Measurements from ENCODE around the gene NMS.
"Not testable (repeated sequence)": the region's sequence is repeated elsewhere in the genome, so short reads cannot be mapped to it uniquely, and the experiment has no call there.

NMS gene

DNA sequence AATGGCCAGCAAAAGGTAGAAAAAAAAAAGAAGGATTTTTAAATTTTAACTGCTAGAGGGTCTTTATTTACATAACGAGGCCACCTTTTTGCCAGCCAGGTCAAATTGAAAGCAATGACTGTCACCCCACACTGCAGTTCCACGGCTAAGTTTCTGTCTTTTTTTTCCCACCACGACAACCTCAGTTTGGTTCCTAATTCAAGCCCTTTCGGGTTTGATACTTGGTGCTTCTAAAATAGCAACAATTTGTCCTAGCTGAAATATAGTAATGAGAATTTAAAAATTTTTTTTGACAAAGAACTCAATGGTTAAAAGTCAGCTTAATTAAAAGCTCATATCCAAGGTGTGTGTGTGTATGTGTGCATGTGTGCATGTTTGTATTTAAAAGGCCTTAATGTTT lies 16.4 kb upstream of the NMS start:
- H3K4me1 ChIP-seq (ENCODE audit: insufficient read depth, low read length) = no peaks in the 10 kb centered on the region
- no peaks in the 10 kb centered on the region for H3K36me3 ChIP-seq (ENCODE audit: insufficient read depth, low read length)
- peaks cover 4% of the 10 kb centered on the region; the same call in 1 of the 2 replicates for H3K9me3 ChIP-seq (ENCODE audit: control insufficient read depth, insufficient read depth, low read length)
- no peak overlapping the region for H3K9ac ChIP-seq (ENCODE audit: low read depth, low read length)

DNA sequence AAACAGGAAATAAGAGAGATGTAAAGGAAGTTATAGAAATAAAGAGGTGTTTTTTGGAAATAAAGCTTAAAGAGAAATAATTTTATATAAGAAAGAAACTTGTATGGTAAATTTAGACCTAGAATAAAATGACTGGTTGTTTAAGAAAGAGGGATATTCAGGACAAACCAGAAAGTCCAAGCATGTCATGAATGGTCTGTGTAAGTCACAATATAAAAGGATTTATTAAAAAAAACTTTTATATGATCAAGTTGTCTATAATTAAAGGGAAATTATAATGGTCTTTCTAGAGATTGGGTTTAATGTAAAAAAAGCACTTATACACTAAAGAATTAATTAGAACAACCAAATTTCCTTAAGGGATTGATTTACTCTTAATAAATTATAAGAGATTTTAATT lies 13.9 kb upstream of the NMS start:
- H3K9ac ChIP-seq (ENCODE audit: low read depth, low read length); H3K36me3 ChIP-seq (ENCODE audit: insufficient read depth, low read length); H3K9me3 ChIP-seq (ENCODE audit: control insufficient read depth, insufficient read depth, low read length); H3K4me1 ChIP-seq (ENCODE audit: insufficient read depth, low read length): not testable (repeated sequence)

DNA sequence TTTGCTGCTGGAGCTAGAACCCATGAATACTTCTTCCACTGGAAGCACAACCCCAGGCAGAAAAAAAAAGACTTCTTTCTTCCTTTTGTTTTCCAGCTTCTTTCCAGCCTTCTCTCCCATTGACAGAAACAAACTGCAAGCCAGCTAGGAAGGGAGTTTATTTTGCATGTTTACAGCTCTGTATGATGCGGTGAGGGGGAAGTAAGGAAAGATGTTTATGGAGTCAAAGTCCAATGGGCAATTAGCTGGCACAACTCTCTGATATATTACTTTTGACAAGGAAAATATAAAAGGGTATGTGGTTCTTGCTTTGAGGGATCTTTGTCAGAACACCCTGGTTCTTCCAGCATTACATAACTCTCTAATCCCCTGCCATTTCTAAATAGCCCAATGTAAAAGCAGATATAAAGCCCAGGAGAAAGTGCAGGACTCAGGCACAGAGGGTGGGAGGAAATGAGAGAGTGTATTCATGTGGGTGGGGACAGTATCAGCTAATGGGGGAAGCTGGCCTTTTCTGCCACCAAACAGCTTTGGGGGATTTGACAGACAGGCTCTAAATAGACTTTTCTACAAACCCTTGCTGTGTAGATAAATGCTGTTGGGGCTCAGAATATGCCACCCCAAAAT lies 9.3 kb upstream of the NMS start:
- Histone ChIP-seq H3K9me3 (ENCODE audit: control insufficient read depth, insufficient read depth, low read length) (peaks cover 4% of the 10 kb centered on the region), H3K36me3 (ENCODE audit: insufficient read depth, low read length) (no peaks in the 10 kb centered on the region), H3K4me1 (ENCODE audit: insufficient read depth, low read length) (no peaks in the 10 kb centered on the region)

DNA sequence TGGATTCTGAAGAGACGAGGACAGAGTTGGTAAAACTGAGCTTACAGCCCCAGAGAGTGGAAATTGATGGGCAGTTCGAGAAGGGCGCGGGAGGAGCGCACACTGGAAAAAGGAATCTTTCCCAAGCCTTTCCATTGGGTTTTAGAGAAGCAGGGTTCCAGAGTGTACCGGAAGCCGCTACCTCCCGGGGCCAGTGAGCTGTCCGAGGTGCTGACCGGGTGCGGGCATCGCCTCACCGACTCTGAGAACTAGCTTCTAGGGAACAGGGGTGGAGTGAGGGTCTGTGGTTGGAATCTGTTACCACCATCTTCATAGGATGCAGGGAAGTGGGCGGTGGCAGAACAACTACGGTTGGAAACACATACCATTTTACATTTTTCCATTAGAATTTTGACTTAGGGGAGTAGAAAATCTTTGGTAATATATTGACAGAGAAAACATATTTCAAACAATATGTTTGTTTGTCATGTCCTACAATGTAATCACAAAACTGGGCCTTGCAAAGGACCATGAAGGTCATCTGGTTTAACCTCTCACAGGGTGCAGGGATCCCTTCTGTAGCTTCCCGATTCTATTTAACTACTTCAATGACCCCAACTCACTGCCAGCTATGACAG lies 724 bp downstream of the NMS start:
- no peaks in the 10 kb centered on the region for H3K4me1 ChIP-seq (ENCODE audit: insufficient read depth, low read length)
- H3K9me3 ChIP-seq (ENCODE audit: control insufficient read depth, insufficient read depth, low read length) = no peaks in the 10 kb centered on the region
- no peak overlapping the region; the same call in 1 of the 2 replicates for H3K9ac ChIP-seq (ENCODE audit: low read depth, low read length)
- H3K36me3 ChIP-seq (ENCODE audit: insufficient read depth, low read length) = no peaks in the 10 kb centered on the region

More for the DNA sequence above, 9.3 kb upstream of the NMS start:
- no peak overlapping the region for H3K9ac ChIP-seq (ENCODE audit: low read depth, low read length)

DNA sequence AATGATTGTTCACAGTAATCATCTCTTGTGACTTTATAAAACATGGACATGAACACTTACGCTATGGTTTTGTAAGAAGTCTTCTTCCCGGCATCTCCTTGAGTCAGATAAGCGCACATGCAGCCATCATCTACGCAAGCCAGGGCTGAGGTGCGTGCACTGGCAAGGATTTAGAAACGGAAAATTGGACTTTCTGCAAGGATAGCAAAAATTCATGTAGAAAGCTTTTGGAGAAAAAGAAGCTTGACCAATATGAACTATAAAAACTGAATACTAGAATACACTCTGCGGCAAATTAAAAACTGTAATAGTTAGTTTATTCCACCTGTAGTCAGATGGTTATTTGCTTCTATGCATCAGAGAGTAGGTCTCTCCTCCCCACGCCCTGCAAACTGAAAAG lies 6.3 kb downstream of the NMS start:
- Histone ChIP-seq H3K9me3 (ENCODE audit: control insufficient read depth, insufficient read depth, low read length) (no peaks in the 10 kb centered on the region), H3K36me3 (ENCODE audit: insufficient read depth, low read length) (no peaks in the 10 kb centered on the region)

DNA sequence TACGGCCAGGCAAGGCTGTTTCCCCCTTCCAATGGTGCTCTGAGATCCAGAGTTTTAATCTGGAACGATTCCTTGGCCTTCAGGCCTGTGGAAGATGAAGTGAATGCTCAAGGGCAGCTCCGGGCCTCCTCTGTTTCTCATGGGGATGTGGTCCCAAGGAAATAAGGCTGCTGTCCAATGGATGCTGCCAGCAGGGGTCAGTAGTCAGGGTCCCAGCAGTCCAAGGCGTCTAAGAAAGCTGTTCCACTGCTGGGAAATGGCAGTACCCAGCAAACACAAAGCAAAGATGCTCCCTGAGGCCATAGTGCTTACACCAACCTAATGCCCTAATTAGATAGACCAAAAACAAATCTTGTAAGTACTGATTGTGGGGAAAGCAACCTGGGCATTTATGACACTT lies 12.5 kb downstream of the NMS start:
- Histone ChIP-seq H3K36me3 (ENCODE audit: insufficient read depth, low read length) (no peaks in the 10 kb centered on the region), H3K9ac (ENCODE audit: low read depth, low read length) (no peak overlapping the region), H3K9me3 (ENCODE audit: control insufficient read depth, insufficient read depth, low read length) (no peaks in the 10 kb centered on the region), H3K4me1 (ENCODE audit: insufficient read depth, low read length) (no peaks in the 10 kb centered on the region)

More for the DNA sequence above, 6.3 kb downstream of the NMS start:
- Histone ChIP-seq H3K4me1 (ENCODE audit: insufficient read depth, low read length) (no peaks in the 10 kb centered on the region), H3K9ac (ENCODE audit: low read depth, low read length) (no peak overlapping the region)

DNA sequence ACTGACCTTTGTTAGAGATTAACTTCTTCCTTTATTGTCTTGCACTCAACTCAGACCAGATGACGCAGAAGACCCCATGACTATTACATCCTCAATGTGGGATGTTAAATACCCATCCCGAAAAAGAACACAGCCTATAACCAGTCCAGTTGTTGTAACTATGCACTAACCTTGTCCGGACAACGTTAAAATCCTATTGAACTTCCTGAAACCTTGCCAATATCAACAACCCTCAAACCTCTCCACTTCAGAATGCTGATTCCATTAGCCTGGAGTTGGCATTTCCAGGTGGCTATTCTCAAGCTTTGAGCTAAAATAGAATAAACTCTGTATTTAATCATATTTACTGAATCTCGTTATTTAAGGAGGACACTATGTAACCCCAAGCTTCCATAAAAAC lies 13.6 kb downstream of the NMS start:
- H3K4me1 ChIP-seq (ENCODE audit: insufficient read depth, low read length) = no peaks in the 10 kb centered on the region
- H3K9ac ChIP-seq (ENCODE audit: low read depth, low read length) = no peak overlapping the region
- H3K9me3 ChIP-seq (ENCODE audit: control insufficient read depth, insufficient read depth, low read length) = no peaks in the 10 kb centered on the region
- no peaks in the 10 kb centered on the region for H3K36me3 ChIP-seq (ENCODE audit: insufficient read depth, low read length)

DNA sequence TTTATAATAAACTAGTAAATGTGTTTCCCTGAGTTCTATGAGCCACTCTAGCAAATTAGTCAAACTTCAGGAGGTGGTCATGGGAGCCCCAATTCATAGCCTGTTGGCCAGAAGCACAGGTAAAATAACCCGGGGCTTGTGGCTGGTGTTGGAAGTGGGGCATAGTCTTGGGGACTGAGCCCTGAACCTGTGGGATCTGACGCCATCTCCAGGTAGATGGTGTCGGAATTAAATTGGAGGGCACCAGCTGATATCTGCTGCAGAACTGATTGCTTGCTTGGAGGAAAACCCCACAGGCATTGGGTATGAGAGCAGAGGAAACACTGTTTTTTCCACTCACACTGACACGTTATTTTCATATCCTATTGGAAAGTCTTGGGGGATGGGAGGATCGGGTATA lies 14.1 kb downstream of the NMS start:
- Histone ChIP-seq H3K36me3 (ENCODE audit: insufficient read depth, low read length) (no peaks in the 10 kb centered on the region), H3K9ac (ENCODE audit: low read depth, low read length) (no peak overlapping the region), H3K4me1 (ENCODE audit: insufficient read depth, low read length) (no peaks in the 10 kb centered on the region), H3K9me3 (ENCODE audit: control insufficient read depth, insufficient read depth, low read length) (no peaks in the 10 kb centered on the region)

DNA sequence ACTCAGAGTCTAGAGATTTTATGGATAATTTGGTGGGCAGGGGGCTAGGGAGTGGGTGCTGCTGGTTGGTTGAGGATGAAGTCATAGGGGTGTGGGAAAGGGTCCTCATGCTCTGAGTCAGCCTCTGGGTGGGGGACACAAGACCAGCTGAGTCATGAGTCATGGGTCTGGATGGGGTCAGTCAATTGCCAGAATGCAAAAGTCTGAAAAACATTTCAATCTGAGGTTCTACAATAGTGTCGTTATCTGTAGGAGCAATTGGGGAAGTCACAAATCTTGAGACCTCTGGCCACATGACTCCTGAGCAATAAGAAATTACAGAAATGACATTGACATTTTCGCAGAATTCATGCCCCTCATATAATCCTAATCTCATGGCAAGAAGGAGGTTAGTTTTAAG lies 15.1 kb downstream of the NMS start:
- H3K4me1 ChIP-seq (ENCODE audit: insufficient read depth, low read length) = no peaks in the 10 kb centered on the region
- H3K9ac ChIP-seq (ENCODE audit: low read depth, low read length) = no peak overlapping the region
- no peaks in the 10 kb centered on the region for H3K36me3 ChIP-seq (ENCODE audit: insufficient read depth, low read length)
- H3K9me3 ChIP-seq (ENCODE audit: control insufficient read depth, insufficient read depth, low read length) = no peaks in the 10 kb centered on the region

DNA sequence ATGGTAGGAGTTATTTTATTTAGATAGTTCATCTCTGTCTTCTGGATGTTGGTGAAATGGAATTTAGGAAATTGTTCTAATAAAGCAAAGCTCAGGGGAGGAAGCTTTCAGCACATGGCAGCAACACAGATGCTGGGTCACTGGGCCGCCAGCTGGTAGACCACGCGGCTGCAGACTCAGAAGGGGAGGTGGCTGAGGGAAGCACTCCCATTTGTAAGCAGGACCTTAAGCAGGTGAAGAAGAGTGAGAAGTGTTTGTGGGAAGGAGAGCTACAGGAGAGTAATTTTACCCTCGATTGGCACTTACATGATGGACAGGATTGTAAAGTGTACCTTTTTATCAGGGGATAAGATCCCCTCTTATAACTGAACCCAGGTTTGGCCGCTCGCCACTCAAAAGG lies 24.4 kb downstream of the NMS start:
- Histone ChIP-seq H3K4me1 (ENCODE audit: insufficient read depth, low read length) (no peaks in the 10 kb centered on the region), H3K9ac (ENCODE audit: low read depth, low read length) (no peak overlapping the region), H3K36me3 (ENCODE audit: insufficient read depth, low read length) (no peaks in the 10 kb centered on the region), H3K9me3 (ENCODE audit: control insufficient read depth, insufficient read depth, low read length) (no peaks in the 10 kb centered on the region)

DNA sequence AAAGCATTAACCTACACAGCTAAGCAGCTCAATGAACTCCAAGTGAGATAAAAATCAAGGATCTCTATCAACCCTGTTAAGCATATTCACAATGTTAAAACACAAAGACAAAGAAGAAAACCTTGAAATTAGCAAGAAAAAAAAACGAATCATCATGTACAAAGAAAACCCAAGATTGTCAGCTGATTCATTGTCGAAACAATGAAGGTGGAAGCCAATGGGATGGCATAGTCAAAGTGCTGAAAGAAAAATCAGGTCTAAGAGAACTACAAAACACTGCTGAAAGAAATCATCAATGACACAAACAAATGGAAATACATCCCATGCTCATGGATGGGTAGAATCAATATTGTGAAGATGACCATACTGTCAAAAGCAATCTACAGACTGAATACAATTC lies 32.5 kb downstream of the NMS start:
- Histone ChIP-seq H3K36me3 (ENCODE audit: insufficient read depth, low read length) (no peaks in the 10 kb centered on the region), H3K9ac (ENCODE audit: low read depth, low read length) (no peak overlapping the region), H3K4me1 (ENCODE audit: insufficient read depth, low read length) (no peaks in the 10 kb centered on the region), H3K9me3 (ENCODE audit: control insufficient read depth, insufficient read depth, low read length) (no peaks in the 10 kb centered on the region)

DNA sequence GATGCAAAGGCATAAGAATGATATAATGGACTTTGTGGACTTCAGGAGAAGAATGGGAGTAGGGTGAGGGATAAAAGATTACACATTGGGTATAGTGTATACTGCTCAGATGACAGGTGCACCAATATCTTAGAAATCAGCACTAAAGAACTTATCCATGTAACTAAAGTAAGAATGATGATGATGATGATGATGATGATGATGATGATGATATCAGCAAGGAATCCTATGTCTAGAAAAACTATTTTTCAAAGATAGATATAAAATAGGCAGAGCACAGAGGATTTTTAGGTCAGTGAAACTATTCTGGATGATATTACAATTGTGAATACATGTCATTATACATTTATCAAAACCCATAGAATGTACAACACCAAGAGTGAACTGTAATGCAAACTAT lies 34.3 kb downstream of the NMS start:
- H3K4me1 ChIP-seq (ENCODE audit: insufficient read depth, low read length) = no peaks in the 10 kb centered on the region
- H3K9me3 ChIP-seq (ENCODE audit: control insufficient read depth, insufficient read depth, low read length) = no peaks in the 10 kb centered on the region
- H3K9ac ChIP-seq (ENCODE audit: low read depth, low read length) = no peak overlapping the region
- no peaks in the 10 kb centered on the region for H3K36me3 ChIP-seq (ENCODE audit: insufficient read depth, low read length)

DNA sequence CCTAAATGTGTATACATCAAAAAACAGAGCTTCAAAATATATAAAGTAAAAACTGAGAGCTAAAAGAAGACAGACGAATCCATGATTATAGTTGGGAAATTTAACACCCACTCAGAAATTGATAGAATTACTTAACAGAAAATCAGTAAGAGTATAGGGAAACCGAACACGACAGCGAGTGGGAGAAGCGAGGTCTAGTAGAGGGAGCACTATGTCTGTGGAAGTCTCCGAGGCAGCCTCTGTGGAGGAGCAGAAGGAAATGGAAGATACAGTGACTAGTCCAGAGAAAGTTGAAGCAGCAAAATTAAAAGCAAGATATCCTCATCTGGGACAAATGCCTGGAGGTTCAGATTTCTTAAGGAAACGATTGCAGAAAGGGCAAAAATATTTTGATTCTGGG lies 38.8 kb downstream of the NMS start:
- Histone ChIP-seq H3K9ac (ENCODE audit: low read depth, low read length) (no peak overlapping the region), H3K36me3 (ENCODE audit: insufficient read depth, low read length) (no peaks in the 10 kb centered on the region), H3K9me3 (ENCODE audit: control insufficient read depth, insufficient read depth, low read length) (no peaks in the 10 kb centered on the region), H3K4me1 (ENCODE audit: insufficient read depth, low read length) (no peaks in the 10 kb centered on the region)

DNA sequence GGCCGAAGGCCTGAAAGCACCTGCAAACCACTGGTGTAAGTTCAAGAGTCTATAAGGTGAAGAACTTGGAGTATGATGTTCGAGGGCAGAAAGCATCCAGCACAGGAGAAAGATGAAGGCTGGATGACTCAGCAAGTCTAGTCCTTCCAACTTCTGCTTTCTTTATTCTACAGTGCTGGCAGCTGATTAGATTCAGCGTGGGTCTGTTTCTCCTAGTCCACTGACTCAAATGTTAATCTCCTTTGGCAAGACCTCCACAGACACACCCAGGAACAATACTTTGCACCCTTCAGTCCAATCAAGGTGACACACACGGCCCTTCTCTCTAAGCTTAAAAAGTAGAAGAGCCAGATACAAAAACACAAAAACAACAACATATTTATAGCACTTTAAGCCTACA lies 43.4 kb downstream of the NMS start:
- Histone ChIP-seq H3K9me3 (ENCODE audit: control insufficient read depth, insufficient read depth, low read length) (no peaks in the 10 kb centered on the region), H3K36me3 (ENCODE audit: insufficient read depth, low read length) (no peaks in the 10 kb centered on the region), H3K9ac (ENCODE audit: low read depth, low read length) (no peak overlapping the region), H3K4me1 (ENCODE audit: insufficient read depth, low read length) (no peaks in the 10 kb centered on the region)

DNA sequence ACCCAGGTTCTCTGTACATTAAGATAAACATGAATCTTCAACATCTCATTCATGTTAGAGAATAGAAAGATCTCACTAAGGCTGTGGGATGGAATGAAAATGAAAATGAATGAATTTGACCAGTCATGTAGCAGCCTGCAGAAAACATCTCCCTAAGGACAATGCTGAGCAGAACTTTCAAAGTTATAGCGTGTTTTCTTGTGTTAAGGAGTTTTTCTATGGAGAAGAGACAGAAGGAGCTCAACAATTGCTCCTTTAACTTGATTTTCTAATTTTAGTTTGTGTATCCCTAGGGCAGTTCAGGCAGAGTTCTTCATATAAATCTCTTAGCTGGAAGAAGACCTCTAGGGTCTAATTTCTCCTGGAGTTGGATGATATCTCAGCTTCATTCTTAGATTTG lies 47.3 kb downstream of the NMS start:
- Histone ChIP-seq H3K9ac (ENCODE audit: low read depth, low read length) (no peak overlapping the region), H3K36me3 (ENCODE audit: insufficient read depth, low read length) (no peaks in the 10 kb centered on the region), H3K9me3 (ENCODE audit: control insufficient read depth, insufficient read depth, low read length) (no peaks in the 10 kb centered on the region), H3K4me1 (ENCODE audit: insufficient read depth, low read length) (no peaks in the 10 kb centered on the region)

Data from ES-I3 (cell line).